ENCODE data around the gene RGS3. TPM values are rescaled to one million over a fixed set of nuclear protein-coding genes. Genes with fewer than 3 reads are reported as not detected.

The RGS3 gene
- total RNA-seq, 2 experiments from 2014 or later: 22.8 to 32.9 TPM

GRCh38 chr9:113618836-113619490, 155.4 kb downstream of the RGS3 start:
- ChIA-PET POLR2A (interaction anchor here (0.6 kb wide), 1 partner anchor 39 kb away, joined by 3 read pairs; no protein-coding TSS in a partner anchor), CTCF (ENCODE audit: unreplicated experiment) (no interaction called here)
- H3K27ac ChIP-seq (ENCODE audit: low read depth, low read length, poor library complexity, severe bottlenecking): no peak overlapping the region
- TF ChIP-seq EZH2phosphoT487 (IDR thresholded peaks at IDR 0.05; ENCODE audit: borderline replicate concordance, low read depth, low read length) (no peak), CTCF (conservative IDR thresholded peaks at IDR 0.05; ENCODE audit: low read length) (no peak)
- peaks cover 10% of the 10 kb centered on the region for H3K4me1 ChIP-seq (ENCODE audit: insufficient read depth, low read length, poor library complexity, severe bottlenecking)
- H3K79me2 ChIP-seq (ENCODE audit: insufficient read depth, low read depth, low read length): no peaks in the 10 kb centered on the region
- no peaks in the 10 kb centered on the region for H3K9me3 ChIP-seq (ENCODE audit: low read length)
- no peak overlapping the region for H2AFZ ChIP-seq (ENCODE audit: low read length)
- DNase-seq (ENCODE audit: low spot score): no peak
- no TSS peak for BruUV-seq (replicated peaks)
- no peaks in the 10 kb centered on the region for H3K9me2 ChIP-seq (ENCODE audit: insufficient read depth, low read length)
- intact Hi-C loops (cut with micrococcal nuclease; ENCODE audit: unreplicated experiment): no loop called here
- no peaks in the 10 kb centered on the region for H3K36me3 ChIP-seq (ENCODE audit: insufficient read depth, low read length)
- no peak overlapping the region for H3K4me2 ChIP-seq (ENCODE audit: low read length)
- no peak overlapping the region for H3K4me3 ChIP-seq (ENCODE audit: low read depth, low read length, poor library complexity, severe bottlenecking)
- no peaks in the 10 kb centered on the region for H4K20me1 ChIP-seq (ENCODE audit: insufficient read depth, low read length)

DNA sequence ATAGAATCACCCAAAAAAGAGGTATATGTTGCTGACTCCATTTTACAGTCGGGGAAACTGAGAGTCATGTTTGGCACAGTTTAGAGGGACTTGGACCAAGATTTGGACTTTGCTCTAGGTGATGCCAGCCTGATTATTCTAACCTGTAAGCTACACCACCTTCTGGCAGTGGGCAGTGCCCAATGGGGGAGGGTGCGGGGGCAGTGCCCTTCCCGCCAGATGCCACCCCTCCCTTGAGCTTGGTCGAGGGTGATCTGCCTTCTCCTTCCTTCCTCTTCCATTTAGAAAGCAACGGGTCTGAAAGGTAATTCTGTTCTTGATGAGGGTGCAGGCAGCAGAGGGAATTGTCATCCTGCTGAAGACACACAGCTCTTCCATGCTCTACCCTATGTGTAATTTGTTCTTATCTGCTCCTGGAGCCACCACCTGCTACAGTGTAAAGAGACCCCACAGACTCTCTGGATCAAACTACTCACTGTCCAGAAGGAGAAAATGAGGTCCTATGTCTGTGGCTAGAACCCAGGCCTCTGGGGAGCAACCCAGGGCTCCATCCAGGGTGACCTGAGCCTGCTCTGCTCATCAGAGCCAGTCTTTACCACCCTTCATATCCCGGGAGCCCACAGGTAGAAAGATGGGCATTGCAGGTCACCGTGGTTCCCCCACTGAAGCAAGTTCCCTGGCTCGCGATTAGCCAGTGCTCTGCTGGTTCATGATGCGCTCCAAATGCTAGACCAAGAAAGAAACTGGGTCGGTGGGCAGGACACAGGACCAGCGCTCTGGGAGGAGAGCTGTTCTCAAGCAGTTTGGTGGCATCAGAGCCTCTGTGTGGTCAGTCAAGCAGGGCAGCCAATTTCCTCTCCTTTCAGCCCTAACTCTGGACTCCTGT, 156.2 kb downstream of the RGS3 start:
- CTCF ChIA-PET (ENCODE audit: unreplicated experiment): no interaction called here

More for the DNA sequence above, 156.2 kb downstream of the RGS3 start:
- Histone ChIP-seq H3K4me1 (ENCODE audit: insufficient read depth, low read length, poor library complexity, severe bottlenecking) (peaks cover 10% of the 10 kb centered on the region), H3K4me3 (ENCODE audit: low read depth, low read length, poor library complexity, severe bottlenecking) (no peak overlapping the region), H2AFZ (ENCODE audit: low read length) (no peak overlapping the region), H3K9me3 (ENCODE audit: low read length) (no peaks in the 10 kb centered on the region), H3K27ac (ENCODE audit: low read depth, low read length, poor library complexity, severe bottlenecking) (no peak overlapping the region), H3K36me3 (ENCODE audit: insufficient read depth, low read length) (no peaks in the 10 kb centered on the region), H4K20me1 (ENCODE audit: insufficient read depth, low read length) (no peaks in the 10 kb centered on the region), H3K9me2 (ENCODE audit: insufficient read depth, low read length) (no peaks in the 10 kb centered on the region), H3K79me2 (ENCODE audit: insufficient read depth, low read depth, low read length) (no peaks in the 10 kb centered on the region), H3K4me2 (ENCODE audit: low read length) (no peak overlapping the region)
- DNase-seq (ENCODE audit: low spot score): no peak
- no TSS peak for BruUV-seq (replicated peaks)
- POLR2A ChIA-PET: no interaction called here
- TF ChIP-seq EZH2phosphoT487 (IDR thresholded peaks at IDR 0.05; ENCODE audit: borderline replicate concordance, low read depth, low read length): no peak
- no peak for TF ChIP-seq CTCF (conservative IDR thresholded peaks at IDR 0.05; ENCODE audit: low read length)
- intact Hi-C loops (cut with micrococcal nuclease; ENCODE audit: unreplicated experiment): no loop called here
